DMS 273 treated with DMSO at 0.1 percent for 48 hours (cell line): Measurements from ENCODE around the gene RASD1.

Experiments
- DNase-seq: peaks from one replicate; lab custom pipeline; 2025; lab: John Stamatoyannopoulos, UW

Gene RASD1

DNA sequence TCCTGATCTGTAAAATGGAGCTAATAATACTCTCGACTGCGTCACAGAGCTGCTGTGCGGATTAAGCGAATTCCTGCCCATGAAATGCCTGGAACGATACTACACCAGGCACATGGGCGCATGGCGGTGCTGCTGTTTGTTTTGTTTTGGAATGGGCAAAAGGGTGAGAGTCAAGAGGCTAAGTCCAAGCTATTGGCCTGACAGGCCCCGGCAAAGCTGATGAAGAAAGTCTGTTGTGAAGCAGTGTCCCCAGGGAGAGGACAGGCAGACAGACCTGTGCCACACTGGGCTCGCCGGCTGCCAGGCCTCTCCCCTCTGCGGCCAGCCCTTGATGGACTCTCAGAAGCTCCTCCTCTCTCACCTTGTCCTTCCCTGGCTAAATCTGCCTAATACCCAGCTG, 31.3 kb upstream of the RASD1 start:
- no peak for DNase-seq

DNA sequence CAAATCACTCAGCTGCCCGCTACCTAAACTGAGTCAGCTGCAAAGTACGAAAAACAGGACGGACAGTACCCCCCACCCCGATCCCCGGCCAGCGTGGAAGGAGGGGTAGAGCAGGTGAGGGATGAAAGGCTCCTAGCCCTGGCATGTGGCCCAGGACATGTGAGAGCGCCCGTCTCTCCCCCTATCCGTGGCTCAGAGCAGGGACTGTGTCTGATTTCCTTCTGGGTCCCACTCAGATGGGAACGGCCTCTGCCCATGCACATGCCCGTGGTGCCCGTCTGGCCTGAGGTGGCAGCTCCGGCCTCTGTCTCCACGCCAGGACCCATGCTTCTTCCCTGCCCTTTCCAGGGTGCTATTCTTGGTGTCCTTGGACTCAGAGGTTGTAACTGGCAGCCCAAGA, 30.2 kb upstream of the RASD1 start:
- DNase-seq, result no peak

DNA sequence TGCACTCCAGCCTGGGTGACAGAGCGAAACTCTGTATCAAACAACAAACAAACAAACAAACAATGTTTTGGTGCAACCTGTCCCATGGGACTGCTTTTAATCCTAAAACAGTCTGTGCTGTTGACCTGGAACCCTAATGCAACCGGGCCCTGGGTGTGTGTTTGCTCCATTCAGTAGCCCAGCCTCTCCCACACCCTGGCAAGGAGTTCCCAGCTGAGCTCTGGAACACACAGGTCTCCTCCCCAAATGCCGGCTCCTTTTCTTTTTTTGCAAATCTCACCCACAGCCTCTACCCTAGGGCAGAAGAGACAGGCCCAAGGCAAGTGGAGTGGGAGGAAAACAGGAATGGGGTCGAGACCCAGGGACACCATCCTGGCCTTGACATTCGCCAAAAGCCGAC, 29.8 kb upstream of the RASD1 start:
- DNase-seq, result no peak

DNA sequence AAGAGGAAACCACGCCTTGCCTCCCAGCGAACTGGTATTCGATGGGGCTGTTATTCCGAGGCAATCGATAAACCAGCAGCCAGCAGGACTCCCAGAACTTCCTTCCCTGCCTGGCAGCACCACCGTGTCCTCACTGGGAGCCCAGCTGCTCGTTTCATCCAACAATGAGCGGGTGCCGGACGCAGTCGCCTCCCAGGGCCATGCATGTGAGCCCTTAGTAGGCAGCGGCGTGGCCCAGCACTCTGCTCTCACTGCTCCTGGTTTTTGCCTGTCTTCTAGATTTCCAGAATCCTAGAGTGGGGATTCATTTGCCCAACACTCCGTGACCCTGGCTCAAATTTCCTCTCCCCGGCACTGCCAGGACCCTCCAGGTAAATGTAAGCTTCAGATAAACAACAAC, 29.1 kb upstream of the RASD1 start:
- DNase-seq, result no peak

DNA sequence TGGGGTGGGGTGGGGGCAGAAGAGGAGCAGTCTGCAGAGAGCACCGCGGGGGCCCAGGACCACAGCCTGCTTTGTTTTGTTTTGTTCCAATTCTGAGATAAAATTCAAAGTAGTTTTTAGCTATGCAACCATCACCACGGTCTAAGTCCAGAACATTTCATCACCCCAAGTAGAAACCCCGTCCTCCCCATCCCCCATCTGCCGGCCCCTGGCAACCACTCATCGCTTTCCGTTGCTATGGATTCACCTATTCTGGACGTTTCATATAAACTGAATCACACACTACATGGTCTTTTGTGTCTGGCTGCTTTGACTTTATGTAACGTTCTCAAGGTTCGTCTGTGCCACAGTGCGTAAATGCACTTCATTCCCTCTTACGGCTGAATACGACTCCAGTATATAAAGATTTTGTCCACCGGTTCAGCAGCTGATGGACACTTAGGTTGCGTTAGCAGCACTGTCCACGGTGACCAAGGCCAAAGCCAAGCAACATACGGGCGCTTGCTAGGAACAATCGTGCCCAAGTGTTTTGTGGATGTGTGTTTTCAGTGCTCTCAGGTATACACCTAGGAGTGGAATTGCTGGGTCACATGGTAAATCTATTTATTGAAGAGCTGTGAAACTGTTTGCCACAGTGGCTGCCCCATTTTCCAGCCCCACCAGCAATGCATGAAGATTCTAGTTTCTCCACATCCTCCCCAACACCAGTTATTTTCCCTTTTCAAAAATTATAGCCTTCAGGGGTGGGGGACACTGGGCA, 27.7 kb upstream of the RASD1 start:
- no peak for DNase-seq

DNA sequence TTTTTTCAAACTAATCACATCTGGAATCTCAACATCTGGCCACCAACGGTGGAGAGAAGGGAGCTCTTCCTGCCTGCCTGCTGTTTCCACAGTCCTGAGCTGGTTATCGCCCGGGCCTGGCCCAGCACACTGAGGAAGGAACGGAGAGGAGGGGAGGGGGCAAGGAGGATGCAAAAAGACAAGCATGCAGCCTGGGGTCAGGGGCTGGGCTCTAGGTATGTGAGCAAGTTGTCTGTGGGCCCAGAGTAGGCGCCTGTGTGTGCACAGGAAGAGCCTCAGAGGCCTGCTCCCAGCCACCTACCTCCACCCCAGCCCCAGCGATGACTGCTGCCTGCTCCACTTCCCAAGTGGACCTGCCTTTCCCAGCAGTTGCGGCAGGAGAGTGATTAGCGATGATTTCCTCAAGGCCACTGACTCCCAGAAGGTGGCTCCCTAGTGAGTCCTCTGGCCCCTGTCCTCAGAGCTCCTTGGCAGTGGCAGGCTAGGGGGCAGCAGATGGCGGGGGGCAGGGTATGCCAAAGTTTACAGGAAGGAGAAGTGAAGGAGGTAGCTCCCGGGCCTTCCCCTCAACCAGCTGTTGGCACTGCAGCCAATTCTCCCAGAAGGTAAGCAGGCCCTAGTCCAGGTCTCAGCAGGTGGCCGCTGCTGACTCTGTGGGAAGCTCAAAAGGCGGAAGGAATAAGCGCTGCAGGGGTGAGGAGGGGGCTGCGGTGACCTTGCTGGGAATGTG, 27.0 kb upstream of the RASD1 start:
- DNase-seq, result peak; percentile 84

DNA sequence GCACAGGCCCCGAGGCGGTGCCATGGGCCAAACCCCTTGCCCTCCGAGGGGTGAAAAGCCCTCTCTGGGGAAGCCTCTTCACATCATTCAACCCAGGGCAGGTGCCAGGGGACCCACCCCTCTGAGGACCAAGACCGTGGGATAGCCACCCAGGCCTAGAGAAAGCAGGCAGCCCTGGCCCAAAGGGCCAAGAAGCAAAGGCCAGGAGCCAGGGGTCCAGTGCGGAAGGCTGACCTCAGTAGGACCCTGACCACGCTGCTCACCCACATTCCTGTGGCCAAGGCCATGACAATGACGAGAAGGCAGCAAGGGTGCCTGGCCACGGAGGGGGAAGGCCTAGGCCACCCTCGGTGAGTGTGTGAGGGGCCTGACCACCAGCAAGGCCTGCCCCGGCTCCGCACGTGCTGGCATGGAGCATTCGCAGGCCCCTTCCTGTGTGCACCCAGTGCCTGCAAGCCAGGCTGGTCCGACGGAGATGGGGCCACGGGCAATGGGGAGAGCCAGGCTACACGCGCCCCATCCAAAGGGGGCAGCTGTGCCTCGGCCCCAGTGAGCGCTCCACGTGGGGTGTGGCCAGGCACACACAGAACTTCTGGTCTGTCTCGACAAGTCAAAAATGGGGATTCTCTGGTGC, 24.5 kb upstream of the RASD1 start:
- DNase-seq, result no peak

DNA sequence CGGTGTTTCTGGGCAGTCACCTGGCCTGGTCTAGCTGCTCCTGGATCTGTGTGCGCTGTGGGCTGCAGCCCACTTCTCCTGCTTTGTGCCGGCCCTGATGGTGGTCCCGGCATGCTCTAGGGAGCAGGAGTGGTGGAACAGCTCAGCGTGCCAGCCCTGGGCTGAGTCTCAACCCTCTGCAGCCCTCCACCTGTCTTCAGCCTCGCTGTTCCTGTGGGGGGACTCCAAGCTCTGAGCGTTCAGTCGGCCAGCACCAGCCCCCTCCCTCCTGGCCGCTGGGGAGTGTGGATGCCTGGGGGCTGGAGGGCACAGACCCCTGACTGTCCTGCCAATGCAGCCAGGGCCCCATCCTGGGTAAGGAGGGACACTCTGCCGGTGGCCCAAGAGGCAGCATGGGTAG, 23.7 kb upstream of the RASD1 start:
- no peak for DNase-seq

DNA sequence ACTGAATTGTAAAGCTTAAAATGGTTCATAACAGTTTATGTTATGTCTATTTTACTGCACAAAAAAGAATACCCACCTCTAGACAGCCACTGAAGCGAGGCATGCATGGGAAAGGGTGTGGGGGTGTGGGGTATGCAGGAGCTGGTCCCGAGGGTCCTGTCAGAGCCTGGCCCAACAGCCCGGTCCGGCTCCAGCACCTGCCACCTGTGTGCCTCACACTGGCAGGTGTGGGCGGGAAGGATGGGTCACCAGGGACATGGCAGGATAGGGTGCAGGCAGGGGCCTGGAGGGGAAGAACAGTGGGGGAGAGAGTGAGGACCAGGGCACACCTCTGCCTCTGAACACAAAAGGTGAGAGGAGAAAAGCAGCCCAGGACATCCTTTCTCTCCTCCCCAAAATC, 22.8 kb upstream of the RASD1 start:
- no peak for DNase-seq

DNA sequence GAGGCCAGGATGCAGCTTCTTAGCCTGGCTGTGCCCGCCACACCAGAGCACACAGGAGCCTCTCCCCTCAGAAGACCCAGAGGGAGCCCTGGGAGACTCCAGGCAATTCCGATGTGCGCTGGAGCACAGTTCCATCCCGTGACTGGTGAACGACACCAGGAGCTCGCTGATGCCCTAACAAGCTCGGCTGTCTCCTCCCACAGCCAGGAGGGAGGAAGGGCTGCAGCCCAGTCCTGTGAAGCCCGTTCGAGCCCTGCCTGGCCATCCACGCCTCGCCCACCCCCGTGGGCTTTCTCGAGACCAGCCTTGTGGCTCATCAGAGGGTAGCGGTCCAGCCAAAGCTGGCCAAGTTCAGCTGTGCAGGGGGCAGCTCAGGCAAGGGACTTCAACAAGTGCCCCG, 21.8 kb upstream of the RASD1 start:
- DNase-seq, result no peak

DNA sequence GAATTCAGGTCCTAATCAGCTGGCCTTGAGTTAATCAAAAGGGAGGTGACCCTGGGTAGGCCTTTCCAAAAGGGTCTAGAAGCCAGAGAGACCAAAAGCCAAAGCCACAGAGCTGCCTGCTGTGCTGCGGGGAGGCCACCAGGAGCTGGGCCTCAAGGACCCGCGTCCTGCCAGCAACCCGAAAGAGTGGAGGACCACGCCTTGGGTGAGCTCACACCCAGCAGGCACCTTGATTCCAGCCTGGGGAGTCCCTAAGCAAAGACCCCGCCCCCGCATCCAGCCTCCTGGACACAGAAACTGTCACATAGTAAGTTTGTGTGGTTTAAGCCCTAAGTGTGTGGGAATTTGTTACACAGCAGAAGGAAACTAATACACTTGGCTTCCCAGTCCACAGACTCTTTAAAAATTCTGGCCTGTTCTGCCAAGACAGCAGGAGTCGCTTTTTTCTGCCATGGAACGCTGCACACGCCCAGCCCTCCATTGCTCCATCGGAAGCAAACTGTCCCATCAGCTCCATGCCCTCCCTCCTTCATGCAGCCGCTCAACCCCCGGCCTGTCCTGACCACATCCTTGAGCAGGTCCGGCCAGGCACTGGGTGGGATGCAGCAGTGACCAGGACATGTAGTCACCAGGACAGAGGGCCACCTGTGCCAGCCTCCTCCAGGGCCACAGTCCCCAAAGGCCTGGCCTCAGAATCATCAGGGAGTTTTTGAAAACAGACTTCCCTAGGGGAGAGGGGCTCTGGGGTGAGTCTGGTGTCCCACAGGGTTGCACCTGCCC, 20.9 kb upstream of the RASD1 start:
- DNase-seq, result no peak

DNA sequence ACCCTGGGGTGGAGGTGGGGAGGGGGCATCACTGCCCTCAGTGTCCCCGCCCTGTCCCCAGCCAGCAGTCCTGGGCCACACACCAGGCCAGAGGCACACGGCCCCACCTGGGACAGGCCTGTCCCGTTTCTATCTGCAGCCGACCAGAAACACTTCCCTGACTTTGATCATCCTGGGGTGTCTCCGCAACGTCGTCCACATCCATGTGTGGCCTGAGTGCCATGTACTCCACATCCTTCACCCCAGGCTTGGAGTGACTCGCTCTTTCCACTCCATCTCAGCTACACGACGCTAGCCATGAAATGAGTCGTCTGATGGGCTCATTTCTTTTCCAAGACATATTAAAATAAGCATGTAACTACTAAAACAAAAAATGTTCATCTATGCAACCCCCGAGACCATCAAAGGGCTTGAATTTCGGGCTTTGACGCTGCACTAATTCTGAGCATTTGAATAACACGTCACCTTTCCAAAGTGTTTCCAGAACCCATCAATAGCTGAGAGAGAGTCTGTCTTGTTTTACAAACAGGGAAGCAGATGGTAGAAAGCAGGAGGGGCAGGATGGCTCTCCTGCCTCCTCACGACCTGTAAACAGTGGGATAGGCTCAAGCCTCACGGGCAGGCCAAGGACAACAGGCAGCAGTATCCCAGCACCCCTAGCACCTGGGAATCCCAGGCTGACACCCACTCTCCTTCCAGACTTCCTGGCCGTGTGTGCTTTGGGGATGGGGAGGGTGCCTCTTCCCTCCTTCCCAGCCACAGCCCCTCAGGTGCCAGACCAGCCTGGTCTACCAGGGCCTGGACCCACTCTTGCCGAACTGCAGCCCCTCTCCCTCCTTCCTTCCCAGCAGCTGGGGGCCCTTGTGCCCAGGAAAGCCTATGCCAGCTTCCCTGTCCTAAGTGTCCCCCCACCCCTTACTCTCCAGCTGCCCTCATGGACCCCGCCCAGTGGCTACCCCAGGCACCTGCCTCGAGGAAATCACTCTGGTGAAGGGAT, 20.0 kb upstream of the RASD1 start:
- DNase-seq, result peak; percentile 28

DNA sequence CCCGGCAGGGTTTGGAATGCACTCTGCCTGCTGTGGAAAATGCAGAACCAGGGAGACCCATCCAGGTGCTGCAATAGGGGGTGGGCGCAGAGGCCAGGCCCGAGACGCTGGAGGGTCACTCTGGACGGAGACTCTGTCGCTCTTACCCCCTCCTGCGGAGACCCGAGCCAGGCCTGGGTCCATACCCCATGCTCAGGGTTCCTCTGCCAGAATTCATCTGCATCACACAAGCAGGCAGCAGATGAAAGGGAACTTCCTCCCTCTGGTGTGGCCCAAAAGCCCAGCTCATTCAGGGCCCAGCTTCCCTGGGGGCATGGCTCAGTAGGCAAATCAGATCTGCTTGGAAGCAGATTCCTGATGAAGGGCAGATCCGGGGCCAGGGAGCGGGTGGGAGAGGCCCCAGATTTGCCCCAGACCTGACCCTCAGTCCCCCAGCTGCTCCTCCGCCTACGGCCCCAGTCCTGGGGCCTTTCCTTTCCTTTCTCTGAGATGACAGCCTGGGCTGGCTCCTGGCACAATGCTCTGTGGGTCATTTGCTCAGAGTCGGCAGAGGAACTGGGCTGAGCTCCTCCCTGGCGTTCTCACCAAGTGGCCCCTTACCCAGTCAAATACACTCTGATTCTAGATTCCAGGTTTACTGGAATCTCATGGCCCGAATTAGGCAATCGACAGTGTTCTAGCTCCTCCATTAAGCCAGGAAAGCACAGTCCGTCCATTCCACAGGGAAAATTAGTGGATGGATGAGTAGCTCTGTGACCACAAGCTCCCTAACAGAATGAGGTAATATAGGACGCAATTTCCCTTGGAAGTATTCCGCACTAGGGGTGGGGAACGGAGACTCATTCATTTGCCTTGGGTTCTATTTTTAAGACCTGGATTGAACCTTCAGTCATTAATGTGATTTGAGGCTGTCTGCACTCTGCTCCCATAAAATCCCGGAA, 19.1 kb upstream of the RASD1 start:
- DNase-seq, result no peak

DNA sequence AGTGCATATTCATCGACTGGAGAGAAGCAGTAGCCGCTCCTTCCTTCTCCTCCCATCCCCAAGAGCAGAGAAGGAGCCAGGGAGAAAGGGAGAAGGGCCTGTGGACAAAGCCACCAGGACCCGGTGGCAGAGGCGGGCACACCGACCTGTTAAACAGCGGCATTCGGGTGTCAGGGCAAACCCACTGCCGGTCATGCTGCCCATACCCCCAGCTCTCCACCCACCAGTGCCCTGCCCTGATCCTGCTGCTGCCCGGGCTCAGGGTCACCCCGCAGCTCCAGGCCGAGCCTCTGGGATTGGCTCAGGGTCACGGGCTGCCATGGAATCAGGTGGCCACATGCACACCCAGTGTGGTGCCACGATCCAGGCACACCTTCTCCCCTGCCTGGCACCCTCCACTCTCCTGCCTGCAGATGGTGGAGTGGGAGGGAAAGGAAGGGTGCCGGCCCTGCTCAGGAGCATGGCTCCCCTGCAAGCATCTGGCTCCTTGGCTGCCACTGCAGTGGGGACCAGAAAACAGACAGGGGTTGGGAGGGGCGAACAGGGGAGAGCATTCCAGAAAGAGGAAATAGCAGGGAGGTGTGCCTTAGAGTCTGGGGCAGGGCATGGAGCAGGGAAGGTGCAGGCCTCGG, 18.3 kb upstream of the RASD1 start:
- DNase-seq, result no peak

DNA sequence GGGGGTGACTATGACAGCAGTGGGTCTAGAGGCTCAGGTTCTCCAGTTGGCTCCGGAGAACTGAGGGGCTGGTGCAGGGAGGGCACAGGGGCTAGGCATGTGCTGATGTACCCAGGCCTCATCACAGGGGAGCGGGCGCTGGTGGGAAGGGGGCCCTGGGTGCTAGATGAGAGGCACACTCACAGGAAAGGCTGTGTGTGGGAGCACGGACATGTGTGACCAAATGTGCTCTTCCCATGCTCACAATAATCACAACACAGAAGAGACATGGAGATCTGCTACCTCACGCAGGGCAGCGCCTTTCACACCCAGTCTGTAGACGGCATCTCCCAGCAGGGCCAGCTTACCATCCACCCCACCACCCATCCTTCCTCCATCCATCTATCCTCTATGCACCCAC, 17.4 kb upstream of the RASD1 start:
- DNase-seq, result no peak

DNA sequence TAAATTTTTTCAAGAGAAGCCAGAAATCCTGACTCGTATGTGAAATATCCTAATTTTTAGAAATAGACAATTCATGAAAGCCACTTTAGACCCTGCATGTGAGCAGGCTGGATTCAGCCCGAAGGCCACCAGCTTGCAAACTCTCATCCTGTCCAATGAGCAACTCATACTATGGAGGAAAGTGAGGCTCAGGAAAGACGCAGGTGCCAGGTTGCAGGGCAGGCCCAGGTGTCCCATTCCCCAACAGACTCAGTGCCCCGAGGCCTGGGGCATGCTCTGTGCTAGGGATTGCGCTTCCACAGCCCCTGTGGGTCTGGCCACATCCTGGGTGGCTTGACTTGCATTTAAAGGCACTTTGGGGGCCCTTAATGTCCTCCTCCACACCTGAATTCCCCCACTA, 16.7 kb upstream of the RASD1 start:
- no peak for DNase-seq

DNA sequence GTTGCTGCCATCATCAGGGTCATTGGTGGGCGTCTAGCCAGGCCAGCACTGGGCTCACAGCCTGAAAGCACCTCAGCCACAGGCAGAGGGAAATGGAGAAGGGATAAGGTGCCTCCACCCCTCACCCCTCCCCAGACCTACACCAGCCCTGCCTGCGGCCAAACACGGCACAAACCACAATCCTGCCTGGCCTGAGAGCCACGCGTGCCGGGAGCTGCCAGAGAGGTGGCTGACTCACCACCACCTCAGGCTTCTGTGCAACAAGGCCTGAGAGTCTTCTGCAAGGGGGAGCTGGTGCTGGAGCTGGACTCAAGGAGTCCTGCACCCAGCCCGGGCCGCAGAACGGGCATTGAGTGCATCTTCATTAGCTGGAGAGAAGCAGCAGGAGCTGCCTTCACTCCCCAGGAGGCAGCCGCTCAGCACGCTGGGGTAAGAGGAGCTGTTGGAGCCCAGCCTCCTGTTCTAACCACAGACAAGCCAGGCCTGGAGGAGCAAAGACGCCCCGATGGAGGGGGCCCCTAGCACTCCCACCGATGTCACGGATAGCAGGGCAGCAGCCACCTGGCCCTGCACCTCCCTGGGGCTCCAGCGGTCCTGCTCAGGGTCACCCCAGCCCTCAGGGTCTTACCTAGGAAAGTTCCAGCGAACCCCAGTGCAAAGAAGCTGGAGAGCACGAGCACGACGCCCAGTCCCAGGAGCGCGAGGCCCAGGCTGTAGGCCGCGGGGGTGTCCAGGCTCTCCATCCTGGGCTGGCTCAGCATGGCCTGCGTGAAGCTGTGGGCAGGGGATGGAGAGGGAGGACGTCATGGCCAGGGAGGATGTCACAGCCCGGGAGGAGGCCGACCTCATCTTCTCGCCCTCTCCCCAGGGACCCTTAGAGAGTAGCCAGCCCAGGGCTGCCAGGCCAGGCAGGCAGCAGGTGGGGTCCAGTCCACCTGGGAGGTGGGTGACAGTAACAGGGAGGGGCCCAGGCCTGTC, 16.0 kb upstream of the RASD1 start:
- no peak for DNase-seq

DNA sequence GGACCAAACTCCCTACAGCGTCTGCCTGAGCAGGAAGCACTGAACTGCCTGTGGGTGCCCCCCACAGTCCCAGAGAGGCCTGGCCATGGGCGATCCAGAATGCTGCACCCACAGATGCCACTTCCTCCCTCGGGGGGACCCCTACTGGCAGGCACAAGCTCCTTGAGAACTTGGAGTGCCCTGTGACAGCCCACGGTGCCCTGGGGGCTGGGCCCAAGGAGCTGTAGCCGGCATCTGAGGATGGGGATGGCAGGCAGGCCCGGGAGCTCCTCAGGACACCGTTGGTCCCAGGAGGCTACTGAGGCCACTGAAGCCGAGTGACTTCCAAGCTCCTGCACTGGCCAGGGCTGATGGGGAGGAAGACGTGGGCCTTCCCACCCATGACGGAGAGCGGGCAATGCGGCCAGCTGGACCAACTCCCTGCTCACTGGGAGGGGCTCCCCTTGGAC, 15.1 kb upstream of the RASD1 start:
- DNase-seq, result no peak
